Heart left ventricle (tissue), 16 donors: Measurements from ENCODE around the gene CCNL2. TPM values are rescaled to one million over a fixed set of nuclear protein-coding genes. Genes with fewer than 3 reads are reported as not detected.
A peak's percentile ranks its signal among the peaks of the same experiment; 100 is the strongest.

Experiments
- ATAC-seq, 4 donors: fragments of 200-7000 bp; cut with Tn5 transposase; one replicate each; pipeline ENCODE4 v1.9.1; 2020 to 2022; ENCODE audit warnings: moderate library complexity in 4 of 4, mild to moderate bottlenecking in 3 of 4, moderate number of reproducible peaks in 1 of 4
- DNase-seq, 5 donors: peaks; one replicate each; pipeline ENCODE4 v3.0.0-alpha.2; 2020
- H3K27ac ChIP-seq, 12 donors: fragments of 200-600 bp; sonication (generic) in 4 of 12; one replicate each; pipeline versions ENCODE4 v1.5.0 to v1.8.0; 2016 to 2022; ENCODE audit warnings: mild to moderate bottlenecking in 2 of 12
- H3K27me3 ChIP-seq, 9 donors: fragments of 200-600 bp; sonication (generic) in 2 of 9; one replicate each; pipeline versions ENCODE4 v1.5.1 to v1.8.0; 2016 to 2022; ENCODE audit warnings: mild to moderate bottlenecking in 3 of 9
- H3K36me3 ChIP-seq, 9 donors: fragments of 200-600 bp; sonication (generic) in 2 of 9; one replicate each; pipeline versions ENCODE4 v1.5.0 to v1.8.0; 2018 to 2022; ENCODE audit warnings: mild to moderate bottlenecking in 2 of 9
- H3K4me1 ChIP-seq, 12 donors: fragments of 200-600 bp; sonication (generic) in 4 of 12; one replicate each; pipeline versions ENCODE4 v1.5.0 to v1.8.0; 2016 to 2022; ENCODE audit warnings: mild to moderate bottlenecking in 3 of 12
- H3K4me3 ChIP-seq, 12 donors: fragments of 200-600 bp; sonication (generic) in 4 of 12; one replicate each; pipeline versions ENCODE4 v1.5.0 to v1.8.0; 2017 to 2022; ENCODE audit warnings: mild to moderate bottlenecking in 9 of 12, moderate library complexity in 4 of 12
- H3K9me3 ChIP-seq, 12 donors: fragments of 200-600 bp; sonication (generic) in 4 of 12; one replicate each; pipeline versions ENCODE4 v1.5.0 to v1.8.0; 2016 to 2022; ENCODE audit warnings: mild to moderate bottlenecking in 1 of 12
- CTCF ChIP-seq, 12 donors: fragments of 200-600 bp; sonication (generic) in 4 of 12; IDR thresholded peaks; one replicate each; pipeline versions ENCODE4 v1.5.0 to v1.8.0; 2018 to 2022; ENCODE audit warnings: antibody characterized with exemption in 12 of 12, mild to moderate bottlenecking in 5 of 12
- POLR2A ChIP-seq, 2 donors: fragments of 450-650 bp; IDR thresholded peaks; one replicate each; pipeline ENCODE4 v1.6.1; 2017; ENCODE audit warnings: antibody characterized with exemption in 2 of 2, mild to moderate bottlenecking in 2 of 2, moderate library complexity in 2 of 2
- WGBS, 4 donors: extraction: QIAGEN DNeasy Blood & Tissue Kit in 2 of 4; methylation state at CpG; one replicate each; pipeline versions ENCODE4 v1.1.5 to v1.1.7; 2013 to 2018; 5-methylcytosine and 5-hydroxymethylcytosine counted together
- intact Hi-C, 10 donors: fragments of 100-400 bp; cut with DNase I; formaldehyde crosslinking; loops; one replicate each; pipeline versions ENCODE4 v1.11.1 to v1.14.2; 2022
- polyA plus RNA-seq, 2 donors: library from polyadenylated mRNA; stranded (reverse); fragments of 200-250 nt; gene quantifications; one replicate each; pipeline ENCODE4 v1.2.3, GENCODE V29; 2013
- total RNA-seq, 9 donors: library from RNA; depleted of rRNA in 2 of 9; stranded (reverse); fragments of >200 nt in 2 of 9; fragmentation: NEBNext Ultra II Directional in 3 of 9; extraction: Animal tissue kit (Norgen Biotek cat#: 25700) in 3 of 9; gene quantifications; one replicate each; pipeline versions ENCODE4 v1.1.0 to v1.2.4, GENCODE V29; 2016 to 2023
- donor health status: ischemic (EF 13 %, LVEDD 7.1; RV severe dilation, severe dysfunction).
- donor health status: healthy with polysubstance abuse.
- donor health status: DM: no; HTN: yes; CAD: no.
- donor health status: DM: no; HTN: no; CAD: no.
- donor health status: ischemic (EF 25% LVEDD 6.9; RV normal size, moderate dysfunction).
- donor health status: ischemic (EF 25% LVEDD 5.7; RV mildly dilated, moderate dysfunction).
- donor health status: healthy.
- donor health status: DM: yes; HTN: yes; CAD: no.
- donor health status: ischemic (EF 35%, LVEDD 5.7; RV mildly dilated, moderate dysfunction).
- donor health status: nonischemic (EF 11% LVEDD 7.7; RV severe dilation, severe dysfunction).
- donor health status: DM: yes; HTN: yes; CAD: no.
- donor health status: PGD.
- donor health status: ischemic (EF 29% LVEDD 5.4; RV normal size, mild dysfunction).
- donor health status: nonischemic (EF 23%, LVEDD 6.1; RV moderate dilation, normal function).

CCNL2 gene
- total and polyA plus RNA-seq, 11 donors: 35.4 to 87.8 (median 50.7) TPM

GRCh38 chr1:1347663-1348419, 51.3 kb downstream of the CCNL2 start:
- intact Hi-C loops: loop anchor here in 2 of 10 donors (2.0 kb wide), 2 partner anchors 23 to 39 kb away; partner anchors contain the start of genes CPTP (in 1 of the 2), INTS11 (in 1 of the 2) and PUSL1 (in 1 of the 2)
- peak overlapping the region; percentile 54 to 93 (median 78) for H3K4me3 ChIP-seq
- DNase-seq: no peak

GRCh38 chr1:1347026-1347595, 52.0 kb downstream of the CCNL2 start:
- H3K27me3 ChIP-seq: peaks cover 0 to 4% (median 0%) of the 10 kb centered on the region in 9 donors
- H3K27ac ChIP-seq: peak overlapping the region; percentile 42 to 87 (median 80)
- peak overlapping the region in 9 of 12 donors; percentile 54 to 93 (median 80) for H3K4me3 ChIP-seq
- TF ChIP-seq POLR2A (IDR thresholded peaks at IDR 0.05) (no peak), CTCF (IDR thresholded peaks at IDR 0.05) (no peak)
- WGBS, 4 donors: 86 to 89% (median 88%) methylated on average over 8 to 10 of the region's 10 CpGs
- no peak for DNase-seq
- intact Hi-C loops: no loop called here
- H3K36me3 ChIP-seq: peaks cover 0 to under 1% (median 0%) of the 10 kb centered on the region in 9 donors
- H3K9me3 ChIP-seq: no peaks in the 10 kb centered on the region
- H3K4me1 ChIP-seq: peaks cover 3 to 67% (median 42%) of the 10 kb centered on the region in 12 donors
- no peak for ATAC-seq

More at GRCh38 chr1:1347663-1348419, 51.3 kb downstream of the CCNL2 start:
- H3K4me1 ChIP-seq: peaks cover 3 to 72% (median 46%) of the 10 kb centered on the region in 12 donors
- no peak for TF ChIP-seq CTCF (IDR thresholded peaks at IDR 0.05)
- no peak for TF ChIP-seq POLR2A (IDR thresholded peaks at IDR 0.05)
- 19 to 34% (median 29%) methylated on average over 10 to 26 of the region's 26 CpGs for WGBS, 4 donors
- H3K36me3 ChIP-seq: peaks cover 0 to 5% (median 0%) of the 10 kb centered on the region in 9 donors
- peak; percentile 14 to 59 (median 32) for ATAC-seq
- H3K9me3 ChIP-seq: no peaks in the 10 kb centered on the region
- peaks cover 0 to 5% (median 0%) of the 10 kb centered on the region in 9 donors for H3K27me3 ChIP-seq
- H3K27ac ChIP-seq: peak overlapping the region; percentile 42 to 87 (median 80)

- 86 to 97% (median 95%) methylated on average over 7 to 10 of the region's 10 CpGs for WGBS, 4 donors
- H3K36me3 ChIP-seq: peaks cover 0 to 7% (median 4%) of the 10 kb centered on the region in 9 donors
- peak overlapping the region in 1 of 12 donors; percentile 10 for H3K4me3 ChIP-seq
- ATAC-seq: no peak
- no peak for DNase-seq
- H3K9me3 ChIP-seq: no peaks in the 10 kb centered on the region
- peaks cover 0 to 1% (median 0%) of the 10 kb centered on the region in 9 donors for H3K27me3 ChIP-seq
- H3K4me1 ChIP-seq: peaks cover 3 to 61% (median 37%) of the 10 kb centered on the region in 12 donors
- TF ChIP-seq CTCF (IDR thresholded peaks at IDR 0.05) (no peak), POLR2A (IDR thresholded peaks at IDR 0.05) (no peak)
- intact Hi-C loops: no loop called here
- H3K27ac ChIP-seq: peak overlapping the region in 4 of 12 donors; percentile 25 to 86 (median 33)
Measured at GRCh38 chr1:1346501-1346890, 52.6 kb downstream of the CCNL2 start.
